ENCODE measurements around the gene SLC27A5.
A peak's percentile ranks its signal among the peaks of the same experiment; 100 is the strongest.
"Not testable (repeated sequence)": the region's sequence is repeated elsewhere in the genome, so short reads cannot be mapped to it uniquely, and the experiment has no call there.

SLC27A5 gene

DNA sequence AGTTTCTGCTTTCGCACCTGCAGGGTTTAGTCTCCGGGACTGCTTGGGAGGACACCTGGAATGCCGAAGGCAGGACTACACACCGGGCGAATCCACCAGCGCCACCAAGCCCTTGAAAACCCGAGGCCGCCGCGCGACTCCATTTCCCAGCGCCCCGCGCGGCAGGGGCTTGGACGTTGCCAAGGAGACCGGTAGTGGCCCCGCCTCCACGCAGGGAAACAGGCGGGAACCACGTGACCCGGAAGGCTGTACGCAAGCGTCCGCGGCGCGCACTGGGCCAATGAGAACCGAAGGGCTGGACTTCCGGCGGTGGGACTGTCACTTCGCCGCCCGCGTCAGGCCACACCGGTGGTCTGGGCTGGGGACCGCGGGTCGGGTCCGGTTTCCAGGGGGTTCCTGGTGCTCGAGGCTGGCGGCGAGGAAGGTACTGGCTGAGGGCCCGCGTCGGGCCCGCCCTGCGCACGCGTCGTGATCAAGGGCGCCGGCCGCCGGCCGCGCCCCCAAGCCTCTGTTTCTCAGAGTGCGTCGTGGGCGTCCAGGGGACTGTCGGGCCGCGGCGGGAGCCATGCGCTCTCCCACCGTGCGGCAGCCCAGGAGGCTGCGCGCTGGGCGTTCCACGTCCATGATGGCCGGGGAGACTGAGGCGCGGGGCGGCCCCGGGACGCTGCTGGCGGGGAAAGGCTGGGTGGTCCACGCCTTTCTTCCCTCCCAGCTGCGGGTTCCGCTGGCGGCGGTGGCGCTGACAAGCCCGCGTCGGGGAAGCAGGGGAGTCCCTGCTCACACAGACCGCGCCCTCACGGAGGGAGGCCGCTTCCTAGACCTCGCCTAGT, 44.8 kb downstream of the SLC27A5 start, which contains the start of gene ZNF324:
Gene ZNF324 (plus strand): TSS at position 321 of the 830 bp plus-strand sequence. CDS start 2,106 bp downstream, outside the sequence.
- peak; percentile 93 for DNase-seq

GRCh38 chr19:58466089-58466759, 45.6 kb downstream of the SLC27A5 start:
- no peak for DNase-seq

DNA sequence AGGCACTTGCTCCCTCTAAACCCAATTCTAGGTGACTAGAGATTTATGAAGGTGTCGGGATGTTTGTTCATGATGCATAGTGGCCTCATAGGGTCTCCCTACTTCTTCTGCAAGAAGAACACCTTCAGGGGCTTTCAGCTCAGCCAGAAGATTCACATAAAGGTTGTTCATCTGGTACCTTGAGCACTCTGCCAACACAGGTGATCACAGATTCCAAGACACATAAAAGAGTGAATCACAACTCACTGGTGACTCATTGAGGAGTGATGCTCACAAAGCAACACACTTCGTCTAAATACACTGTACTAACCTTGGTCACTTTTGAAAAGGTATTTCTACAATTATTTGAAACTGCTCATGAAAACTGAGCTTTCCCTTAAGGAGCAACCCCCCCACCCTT, 51.8 kb downstream of the SLC27A5 start:
- no peak for DNase-seq

DNA sequence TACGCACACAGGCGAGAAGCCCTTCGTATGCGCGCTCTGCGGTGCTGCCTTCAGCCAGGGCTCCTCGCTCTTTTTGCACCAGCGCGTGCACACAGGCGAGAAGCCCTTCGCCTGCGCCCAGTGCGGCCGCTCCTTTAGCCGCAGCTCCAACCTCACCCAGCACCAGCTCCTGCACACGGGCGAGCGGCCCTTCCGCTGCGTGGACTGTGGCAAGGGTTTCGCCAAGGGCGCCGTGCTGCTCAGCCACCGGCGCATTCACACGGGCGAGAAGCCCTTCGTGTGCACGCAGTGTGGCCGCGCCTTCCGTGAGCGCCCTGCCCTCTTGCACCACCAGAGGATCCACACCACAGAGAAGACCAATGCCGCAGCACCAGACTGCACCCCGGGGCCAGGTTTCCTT, 55.7 kb downstream of the SLC27A5 start:
- no peak for DNase-seq

- DNase-seq: no peak
Observed at GRCh38 chr19:58455306-58455705, 56.5 kb downstream of the SLC27A5 start.

GRCh38 chr19:58453743-58454142, 58.0 kb downstream of the SLC27A5 start:
- no peak for DNase-seq

DNA sequence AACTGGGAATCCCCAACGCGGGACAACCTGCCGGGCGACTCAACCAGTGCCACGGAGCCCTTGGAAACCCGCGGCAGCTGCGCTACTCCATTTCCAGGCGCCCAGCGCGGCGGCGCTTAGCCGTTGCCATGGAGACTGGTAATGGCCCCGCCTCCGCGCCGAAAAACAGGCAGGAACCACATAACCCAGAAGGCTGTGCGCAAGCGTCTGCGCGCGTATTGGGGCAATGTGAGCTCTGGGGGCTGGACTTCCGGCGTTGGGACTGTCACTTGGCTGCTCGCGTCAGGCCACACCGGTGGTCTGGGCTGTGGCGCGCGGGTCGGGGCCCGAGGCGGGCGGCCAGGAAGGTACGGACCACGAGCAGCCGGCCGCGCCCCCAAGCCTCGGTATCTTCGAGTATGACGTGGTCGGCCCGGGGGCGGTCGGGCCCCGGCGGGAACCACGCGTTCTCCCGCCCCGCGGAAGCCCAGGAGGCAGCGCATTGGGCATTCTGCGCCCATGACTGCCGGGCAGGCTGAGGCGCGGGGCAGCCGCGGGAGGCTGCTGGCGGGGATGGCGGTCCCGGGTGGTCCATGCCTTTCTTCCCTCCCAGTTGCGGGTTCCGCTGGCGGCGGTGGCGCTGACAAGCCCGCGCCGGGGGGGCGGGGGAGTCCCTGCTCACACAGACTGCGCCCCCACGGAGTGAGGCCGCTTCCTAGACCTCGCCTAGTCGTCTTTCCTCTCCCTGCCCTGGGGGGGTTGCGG, 60.3 kb downstream of the SLC27A5 start, which contains the start of gene ZNF324B:
Gene ZNF324B (plus strand): TSS at position 265 of the 744 bp plus-strand sequence. CDS start 2,080 bp downstream, outside the sequence.
- peak; percentile 94 for DNase-seq

DNA sequence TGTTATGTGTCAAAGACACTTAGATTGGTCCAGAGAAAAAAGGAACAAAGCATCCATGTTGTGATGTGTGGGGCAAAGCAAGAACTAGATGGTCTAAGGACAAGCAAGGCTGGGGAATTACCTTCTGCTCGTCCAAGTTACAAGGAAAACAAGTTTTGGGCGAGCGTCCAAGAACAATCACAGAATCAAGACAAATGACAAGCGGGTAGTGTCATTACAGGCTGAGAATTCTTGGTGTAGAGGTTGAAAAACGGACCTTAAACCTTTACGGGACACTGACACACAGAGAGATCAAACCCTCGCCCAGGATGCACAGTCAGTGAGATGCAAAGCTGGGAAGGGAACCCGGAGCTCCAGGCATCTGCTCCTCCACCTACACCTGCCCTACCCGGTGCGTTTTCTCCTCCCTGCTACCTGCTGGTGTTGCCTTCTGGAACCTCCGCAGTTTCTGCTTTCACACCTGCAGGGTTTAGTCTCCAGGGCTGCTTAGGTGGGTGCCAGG, 60.9 kb downstream of the SLC27A5 start:
- no peak for DNase-seq

DNA sequence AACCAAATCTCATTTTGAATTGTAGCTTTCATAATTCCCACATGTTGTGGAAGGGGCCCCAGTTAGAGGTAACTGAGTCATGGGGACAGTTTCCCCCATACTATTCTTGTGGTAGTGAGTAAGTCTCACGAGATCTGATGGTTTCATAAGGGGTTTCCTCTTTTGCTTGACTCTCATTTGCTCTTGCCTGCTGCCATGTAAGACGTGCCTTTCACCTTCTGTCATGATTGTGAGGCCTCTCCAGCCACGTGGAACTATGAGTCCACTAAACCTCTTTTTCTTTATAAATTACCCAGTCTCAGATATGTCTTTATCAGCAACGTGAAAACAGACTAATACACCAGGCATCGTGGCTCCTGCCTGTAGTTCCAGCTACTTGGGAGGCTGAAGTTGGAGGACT, 61.8 kb downstream of the SLC27A5 start:
- not testable (repeated sequence) for DNase-seq

- DNase-seq: not testable (repeated sequence)
Observed at GRCh38 chr19:58448860-58449259, 62.9 kb downstream of the SLC27A5 start.

Data from fibroblast of upper back skin (primary cell).